G401 (cell line): ENCODE measurements around the gene DNAJC11. TPM values are rescaled to one million over a fixed set of nuclear protein-coding genes. Genes with fewer than 3 reads are reported as not detected.
"Not testable (repeated sequence)": the region's sequence is repeated elsewhere in the genome, so short reads cannot be mapped to it uniquely, and the experiment has no call there.

ENCODE experiments used
- DNase-seq: peaks from one replicate; pipeline ENCODE4 v3.0.0-alpha.2; 2015; ENCODE audit warnings: low spot score
- in situ Hi-C: cut with HindIII; loops from 2 replicates; pipeline ENCODE4 v1.10.0; 2016; ENCODE audit warnings: low sequenced_read_pairs, mixed read lengths
- total RNA-seq: library from RNA; depleted of rRNA; stranded (reverse); fragments of >200 nt; shearing (Covaris generic); gene quantifications from 2 replicates; pipeline ENCODE4 v1.2.3, GENCODE V29; 2014

The DNAJC11 gene
- total RNA-seq, 1 experiment from 2014 or later: 68.0 TPM

DNA sequence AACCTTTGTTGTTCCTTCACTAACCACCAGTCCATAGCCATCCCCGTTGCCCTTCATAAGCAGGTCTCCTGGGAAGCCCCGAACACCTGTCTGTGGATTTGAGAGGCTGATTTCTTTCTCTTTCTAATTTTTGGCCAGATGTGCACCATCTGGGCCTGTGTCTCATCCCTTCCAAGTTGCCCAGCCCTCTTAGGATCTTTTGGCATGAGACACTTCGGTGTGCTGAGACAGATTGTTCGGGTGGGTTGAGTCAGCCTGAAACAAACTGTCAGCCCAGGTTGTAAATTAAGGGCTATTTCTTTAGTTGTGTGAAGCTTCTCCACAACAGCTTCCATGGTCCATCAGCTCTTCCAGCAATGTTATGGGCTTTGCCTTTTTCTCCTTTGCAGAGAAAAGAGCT, 1.4 kb upstream of the DNAJC11 start:
- DNase-seq: no peak
- in situ Hi-C loops: no loop called here

- in situ Hi-C loops: no loop called here
- no peak for DNase-seq
Observed at GRCh38 chr1:6700853-6701436, 671 bp downstream of the DNAJC11 start.

- in situ Hi-C loops, DNase-seq: not testable (repeated sequence)
Observed at GRCh38 chr1:6699915-6700314, 1.7 kb downstream of the DNAJC11 start.

DNA sequence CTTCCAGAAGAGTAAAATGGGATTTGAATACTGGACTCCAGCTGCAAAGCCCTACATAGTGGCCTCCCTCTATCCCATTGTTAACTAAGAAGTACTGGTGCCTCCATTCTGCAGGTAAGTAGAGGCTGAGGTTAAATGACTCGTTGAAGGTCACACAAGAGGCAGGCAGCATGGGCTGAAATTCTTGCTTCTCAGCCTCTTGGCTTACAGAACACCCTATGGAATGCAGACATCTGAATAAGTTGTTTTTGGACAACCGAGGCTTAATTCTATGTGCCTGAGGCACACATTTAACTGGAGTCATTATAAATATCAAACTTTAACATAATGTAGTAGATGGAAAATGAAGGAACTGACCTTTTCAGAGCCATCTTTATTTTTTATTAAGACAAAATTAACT, 5.7 kb downstream of the DNAJC11 start:
- DNase-seq: no peak
- in situ Hi-C loops: no loop called here

DNA sequence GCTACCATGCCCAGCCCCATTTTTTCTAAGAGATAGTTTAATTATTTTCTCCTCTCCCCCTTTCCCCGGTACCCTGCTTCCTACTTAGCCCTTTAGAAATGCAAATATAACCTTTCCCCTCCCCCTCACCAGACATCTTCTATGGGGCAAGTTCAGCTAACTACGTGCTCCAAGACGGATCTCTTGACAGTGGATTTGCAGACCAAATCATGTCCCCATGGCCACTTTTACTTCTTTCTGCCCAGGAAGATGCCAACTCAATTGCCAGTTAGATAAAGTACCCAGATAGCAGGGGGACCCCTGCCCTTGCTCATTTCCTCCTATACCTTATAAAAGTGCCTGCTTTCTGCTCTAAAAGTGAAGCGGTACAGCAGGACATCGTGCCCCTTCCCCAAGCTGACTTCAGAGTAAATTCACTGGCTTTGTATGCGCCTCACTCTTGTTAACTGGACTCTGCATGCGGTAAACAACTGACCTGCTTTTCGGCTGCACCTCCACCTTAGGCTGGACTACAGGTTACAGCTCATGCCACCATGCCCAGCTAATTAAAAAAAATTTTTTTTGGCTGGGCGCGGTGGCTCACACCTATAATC, 7.4 kb downstream of the DNAJC11 start:
- in situ Hi-C loops: no loop called here
- no peak for DNase-seq

DNA sequence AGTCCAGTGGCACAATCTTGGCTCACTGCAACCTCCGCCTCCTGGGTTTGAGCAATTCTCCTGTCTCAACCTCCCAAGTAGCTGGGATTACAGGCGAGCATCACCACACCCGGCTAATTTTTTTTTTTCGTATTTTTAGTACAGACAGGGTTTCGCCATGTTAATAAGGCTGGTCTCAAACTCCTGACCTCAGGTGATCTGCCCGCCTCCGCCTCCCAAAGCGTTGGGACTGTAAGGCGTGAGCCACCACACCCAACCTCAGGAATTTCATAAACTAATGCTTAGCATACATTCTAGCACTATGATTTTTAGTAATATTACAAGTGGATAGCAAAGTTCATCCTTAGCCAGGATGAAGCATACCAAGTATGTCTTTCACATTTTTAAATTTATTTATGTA, 8.7 kb downstream of the DNAJC11 start:
- DNase-seq: no peak
- in situ Hi-C loops: no loop called here

DNA sequence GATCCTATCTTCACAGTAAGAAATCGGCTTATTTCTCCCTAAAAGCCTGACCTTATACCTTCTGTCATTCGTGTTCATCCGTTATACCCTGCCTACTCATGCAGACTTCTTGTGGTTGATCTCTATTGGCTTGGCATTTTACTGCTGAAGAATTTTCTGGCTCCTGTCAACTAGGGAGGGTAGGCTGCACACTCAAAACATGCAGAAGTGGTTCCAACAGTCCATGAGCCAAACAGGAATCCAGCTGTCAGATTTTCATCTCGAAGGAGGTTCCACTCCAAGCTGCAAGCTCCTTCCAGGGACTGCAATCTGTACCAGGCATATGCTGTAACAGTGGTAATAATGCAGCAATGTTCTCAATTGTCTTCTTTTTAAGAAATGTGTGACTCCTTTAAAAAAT, 10.1 kb downstream of the DNAJC11 start:
- in situ Hi-C loops: no loop called here
- no peak for DNase-seq

DNA sequence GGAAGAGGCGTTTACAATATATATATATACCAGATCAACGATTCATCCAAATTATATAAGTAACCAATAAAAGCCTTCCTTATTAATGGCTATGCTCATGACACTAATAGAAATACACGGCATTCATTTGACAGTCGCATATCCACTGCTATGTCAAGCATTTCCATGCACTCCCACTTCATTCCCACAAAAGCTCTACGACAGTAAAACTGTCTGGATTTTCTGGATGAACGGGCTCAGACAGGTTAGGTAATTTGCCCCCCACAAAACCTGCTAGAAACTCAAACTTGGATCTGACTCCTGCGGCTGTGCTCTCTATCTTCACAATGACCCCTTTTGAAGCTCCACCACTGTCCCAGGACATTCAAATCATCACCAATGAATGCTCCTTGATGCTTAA, 11.4 kb downstream of the DNAJC11 start:
- DNase-seq: no peak
- in situ Hi-C loops: no loop called here

- no peak for DNase-seq
- in situ Hi-C loops: no loop called here
Observed at GRCh38 chr1:6688757-6689156, 12.9 kb downstream of the DNAJC11 start.

GRCh38 chr1:6688001-6688400, 13.6 kb downstream of the DNAJC11 start:
- in situ Hi-C loops: no loop called here
- DNase-seq: no peak

DNA sequence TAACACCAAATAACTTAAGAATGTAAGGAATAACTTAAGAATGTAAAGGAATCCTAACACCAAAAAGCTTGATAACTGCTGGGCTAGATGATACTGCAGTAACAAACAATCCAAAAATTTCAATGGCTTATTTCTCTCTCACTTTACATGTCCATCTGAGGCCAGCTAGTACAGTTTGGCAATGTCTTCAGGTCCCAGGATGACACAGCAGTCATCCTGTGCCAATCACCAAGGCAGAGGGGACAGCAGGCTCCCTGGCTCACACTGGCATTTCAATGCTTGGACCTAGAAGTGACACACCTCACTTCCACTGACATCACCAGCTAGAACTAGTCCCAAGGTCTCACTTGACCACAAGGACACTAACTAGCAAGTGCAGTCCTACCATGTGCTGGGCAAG, 15.3 kb downstream of the DNAJC11 start:
- DNase-seq: no peak
- in situ Hi-C loops: no loop called here

GRCh38 chr1:6685381-6685780, 16.2 kb downstream of the DNAJC11 start:
- in situ Hi-C loops: no loop called here
- DNase-seq: no peak

DNA sequence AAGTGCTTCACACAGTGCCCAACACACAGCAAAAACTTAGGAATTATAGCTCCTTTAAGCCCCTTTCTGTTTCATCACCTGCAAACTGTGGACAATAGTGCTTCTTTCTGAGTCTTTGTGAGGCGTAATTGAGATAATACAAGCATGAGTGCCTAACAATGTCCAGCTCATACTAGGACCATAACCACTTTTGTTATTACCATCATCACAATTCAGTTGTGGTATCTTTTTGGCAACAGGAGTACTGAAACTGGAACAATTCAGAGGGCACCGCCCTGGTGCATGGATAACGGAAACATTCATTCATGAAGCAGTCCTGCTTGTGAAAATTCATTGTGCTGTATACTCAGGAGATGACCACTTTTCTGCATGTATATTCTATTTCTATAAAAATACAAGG, 18.2 kb downstream of the DNAJC11 start:
- in situ Hi-C loops: no loop called here

DNA sequence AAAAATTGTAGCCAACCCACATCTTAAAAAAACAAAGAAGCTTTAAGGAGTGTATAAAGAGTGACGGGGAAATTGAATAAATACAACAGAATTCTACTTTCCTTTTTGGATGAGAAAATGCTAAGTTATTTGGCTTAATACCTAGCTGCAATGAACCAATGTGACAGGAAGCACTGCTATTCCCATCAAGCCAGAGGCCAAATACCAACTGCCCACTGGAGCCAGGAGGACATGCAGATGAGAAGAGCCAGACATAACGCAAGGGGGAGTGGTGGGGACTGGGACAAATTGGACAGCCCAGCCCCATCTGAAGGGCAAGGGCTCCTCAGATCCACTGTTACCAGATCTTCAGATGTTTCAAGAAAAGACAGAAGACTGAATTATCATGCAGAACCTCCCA, 25.7 kb downstream of the DNAJC11 start:
- no peak for DNase-seq
- in situ Hi-C loops: no loop called here

More for the DNA sequence above, 18.2 kb downstream of the DNAJC11 start:
- no peak for DNase-seq

GRCh38 chr1:6674771-6675170, 26.8 kb downstream of the DNAJC11 start:
- in situ Hi-C loops: no loop called here
- no peak for DNase-seq

- no peak for DNase-seq
- in situ Hi-C loops: no loop called here
Observed at GRCh38 chr1:6673816-6674398, 27.7 kb downstream of the DNAJC11 start.

DNA sequence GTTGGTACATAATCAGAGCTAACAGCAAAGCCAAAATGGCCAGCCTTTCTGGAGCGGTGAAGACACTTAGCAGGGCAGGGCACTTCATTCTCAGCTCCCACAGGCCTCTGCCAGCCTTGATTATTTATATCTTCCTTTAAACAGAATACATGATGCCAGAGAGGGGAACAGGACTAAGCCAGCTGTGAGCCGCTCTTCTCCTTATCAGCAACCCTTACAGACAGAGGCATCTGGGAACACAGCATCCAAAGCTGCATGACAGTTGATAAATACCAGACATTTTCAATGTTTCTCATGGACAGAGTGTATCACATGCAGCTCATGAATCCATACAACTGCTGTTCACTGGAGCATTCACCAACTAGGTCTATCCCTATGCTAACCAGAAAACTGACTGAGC, 29.1 kb downstream of the DNAJC11 start:
- in situ Hi-C loops: no loop called here
- DNase-seq: no peak

- no peak for DNase-seq
- in situ Hi-C loops: no loop called here
Observed at GRCh38 chr1:6668503-6668902, 33.1 kb downstream of the DNAJC11 start.

GRCh38 chr1:6667139-6667538, 34.5 kb downstream of the DNAJC11 start:
- in situ Hi-C loops: no loop called here
- no peak for DNase-seq

DNA sequence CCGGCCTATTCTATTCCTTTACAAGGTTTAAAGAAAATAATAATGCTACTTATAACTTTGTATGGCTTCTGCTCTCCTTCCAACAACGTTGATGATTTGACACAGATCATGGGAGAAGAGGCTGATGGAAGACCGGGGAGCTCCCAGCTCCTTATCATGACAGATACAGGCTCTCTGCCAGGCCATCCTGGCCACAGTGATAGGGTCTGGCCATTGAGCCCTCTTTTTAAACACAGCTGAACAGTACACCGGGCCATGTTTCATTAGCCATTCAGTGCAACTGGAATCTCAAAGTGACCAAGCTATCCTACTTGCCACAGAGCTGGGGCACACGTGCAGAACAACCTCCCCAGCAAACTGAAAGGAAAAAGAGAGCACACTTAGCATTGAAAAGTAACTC, 34.9 kb downstream of the DNAJC11 start:
- no peak for DNase-seq
- in situ Hi-C loops: no loop called here

- DNase-seq, in situ Hi-C loops: not testable (repeated sequence)
Observed at GRCh38 chr1:6662468-6662867, 39.1 kb downstream of the DNAJC11 start.
